Measurements from ENCODE around the gene MDH1. TPM values are rescaled to one million over a fixed set of nuclear protein-coding genes. Genes with fewer than 3 reads are reported as not detected.

Gene MDH1
- total and polyA plus RNA-seq, 9 of the 15 experiments (the other 6 are each of a cell fraction or from before 2014, with no cell fraction given) = 191 to 1,225 (median 284) TPM

GRCh38 chr2:63588385-63589147 is at the start of gene MDH1, which contains the start of gene WDPCP (continued):
- TF ChIP-seq ZNF449 (CRISPR knock-in tag; IDR thresholded peaks at IDR 0.05) (peak; percentile 74; the same call in 1 of the 2 replicates), ZNF583 (CRISPR knock-in tag; IDR thresholded peaks at IDR 0.05) (peak; percentile 82; the same call in 1 of the 2 replicates), KLF16 (IDR thresholded peaks at IDR 0.05) (no peak), PBX2 (CRISPR knock-in tag; IDR thresholded peaks at IDR 0.05; ENCODE audit: low read depth) (no peak), PBX2 (tag; conservative IDR thresholded peaks at IDR 0.05; ENCODE audit: low read depth) (peak; percentile 67; the same call in 1 of the 2 replicates), KAT2B (IDR thresholded peaks at IDR 0.05; ENCODE audit: low read depth, low read length) (no peak), POU5F1 (IDR thresholded peaks at IDR 0.05; ENCODE audit: borderline replicate concordance, low read depth, low read length, partially characterized antibody) (no peak), ZNF224 (CRISPR knock-in tag; IDR thresholded peaks at IDR 0.05) (no peak), TGIF2 (CRISPR knock-in tag; IDR thresholded peaks at IDR 0.05) (no peak), C11orf30 (IDR thresholded peaks at IDR 0.05; ENCODE audit: low read depth) (peak; percentile 89), ZNF830 (CRISPR knock-in tag; IDR thresholded peaks at IDR 0.05) (no peak), ZNF785 (CRISPR knock-in tag; IDR thresholded peaks at IDR 0.05) (no peak), ZNF253 (CRISPR knock-in tag; conservative IDR thresholded peaks at IDR 0.05) (no peak), MECOM (CRISPR knock-in tag; IDR thresholded peaks at IDR 0.05) (peak; percentile 73), ZNF75A (CRISPR knock-in tag; IDR thresholded peaks at IDR 0.05) (no peak), CBX5 (IDR thresholded peaks at IDR 0.05; ENCODE audit: borderline replicate concordance, low read depth) (peak; percentile 30; the same call in 1 of the 2 replicates), JUN (IDR thresholded peaks at IDR 0.05; ENCODE audit: borderline replicate concordance, low read depth, low read length) (0 out of 2 replicates have a peak, but pooled peaks have one; percentile 24), JUN (CRISPR knock-in tag; IDR thresholded peaks at IDR 0.05; ENCODE audit: borderline replicate concordance) (0 out of 2 replicates have a peak, but pooled peaks have one; percentile 72), ATF6 (CRISPR knock-in tag; IDR thresholded peaks at IDR 0.05) (no peak; the same call in 1 of the 2 replicates)
- TF ChIP-seq, protein P1, sequence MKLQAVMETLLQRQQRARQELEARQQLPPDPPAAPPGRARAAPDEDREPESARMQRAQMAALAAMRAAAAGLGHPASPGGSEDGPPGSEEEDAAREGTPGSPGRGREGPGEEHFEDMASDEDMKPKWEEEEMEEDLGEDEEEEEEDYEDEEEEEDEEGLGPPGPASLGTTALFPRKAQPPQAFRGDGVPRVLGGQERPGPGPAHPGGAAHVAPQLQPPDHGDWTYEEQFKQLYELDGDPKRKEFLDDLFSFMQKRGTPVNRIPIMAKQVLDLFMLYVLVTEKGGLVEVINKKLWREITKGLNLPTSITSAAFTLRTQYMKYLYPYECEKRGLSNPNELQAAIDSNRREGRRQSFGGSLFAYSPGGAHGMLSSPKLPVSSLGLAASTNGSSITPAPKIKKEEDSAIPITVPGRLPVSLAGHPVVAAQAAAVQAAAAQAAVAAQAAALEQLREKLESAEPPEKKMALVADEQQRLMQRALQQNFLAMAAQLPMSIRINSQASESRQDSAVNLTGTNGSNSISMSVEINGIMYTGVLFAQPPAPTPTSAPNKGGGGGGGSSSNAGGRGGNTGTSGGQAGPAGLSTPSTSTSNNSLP (IDR thresholded peaks at IDR 0.05; ENCODE audit: borderline replicate concordance, low read depth, low read length) = 0 out of 2 replicates have a peak, but pooled peaks have one; percentile 17

Measured in K562 (cell line).